ENCODE data around the gene ARHGEF2.

- TF ChIP-seq CTCF (IDR thresholded peaks at IDR 0.05) (no peak), RAD21 (conservative IDR thresholded peaks at IDR 0.05 in 1 of 2, IDR thresholded peaks at IDR 0.05 in 1 of 2) (no peak)
These were observed 7.7 kb downstream of the ARHGEF2 start for GRCh38 chr1:155970531-155971167.
